ENCODE data around the gene DLK2. TPM values are rescaled to one million over a fixed set of nuclear protein-coding genes. Genes with fewer than 3 reads are reported as not detected.
A peak's percentile ranks its signal among the peaks of the same experiment; 100 is the strongest.

The DLK2 gene
- total RNA-seq, 2 donors from 2014 or later: 13.5 to 46.1 TPM

GRCh38 chr6:43477235-43478007 is 22.1 kb upstream of the DLK2 start, which contains the start of gene TJAP1:
TSS of gene TJAP1 (plus strand) at chr6:43477570. CDS start at chr6:43499002, 21,432 bp downstream.
- Histone ChIP-seq H3K36me3 (no peaks in the 10 kb centered on the region), H3K4me3 (peak within 1 kb of the TSS; percentile 61 to 85), H3K27me3 (replicated peaks; ENCODE audit: insufficient read depth) (no peaks in the 10 kb centered on the region), H3K4me1 (replicated peaks) (peaks cover 7% of the 10 kb centered on the region), H3K27ac (peak within 1 kb of the TSS; percentile 81 to 83), H3K9me3 (no peaks in the 10 kb centered on the region)
- TF ChIP-seq POLR2A (IDR thresholded peaks at IDR 0.05) (peak; percentile 79), POLR2AphosphoS5 (IDR thresholded peaks at IDR 0.05) (peak; percentile 93)
- TF ChIP-seq, protein P1, sequence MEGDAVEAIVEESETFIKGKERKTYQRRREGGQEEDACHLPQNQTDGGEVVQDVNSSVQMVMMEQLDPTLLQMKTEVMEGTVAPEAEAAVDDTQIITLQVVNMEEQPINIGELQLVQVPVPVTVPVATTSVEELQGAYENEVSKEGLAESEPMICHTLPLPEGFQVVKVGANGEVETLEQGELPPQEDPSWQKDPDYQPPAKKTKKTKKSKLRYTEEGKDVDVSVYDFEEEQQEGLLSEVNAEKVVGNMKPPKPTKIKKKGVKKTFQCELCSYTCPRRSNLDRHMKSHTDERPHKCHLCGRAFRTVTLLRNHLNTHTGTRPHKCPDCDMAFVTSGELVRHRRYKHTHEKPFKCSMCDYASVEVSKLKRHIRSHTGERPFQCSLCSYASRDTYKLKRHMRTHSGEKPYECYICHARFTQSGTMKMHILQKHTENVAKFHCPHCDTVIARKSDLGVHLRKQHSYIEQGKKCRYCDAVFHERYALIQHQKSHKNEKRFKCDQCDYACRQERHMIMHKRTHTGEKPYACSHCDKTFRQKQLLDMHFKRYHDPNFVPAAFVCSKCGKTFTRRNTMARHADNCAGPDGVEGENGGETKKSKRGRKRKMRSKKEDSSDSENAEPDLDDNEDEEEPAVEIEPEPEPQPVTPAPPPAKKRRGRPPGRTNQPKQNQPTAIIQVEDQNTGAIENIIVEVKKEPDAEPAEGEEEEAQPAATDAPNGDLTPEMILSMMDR (IDR thresholded peaks at IDR 0.05): no peak
- under 1% methylated on average over 34 of the region's 34 CpGs for WGBS
- intact Hi-C loops (cut with DNase I): no loop called here
- peak; percentile 91 for DNase-seq (ENCODE audit: low spot score)

DNA sequence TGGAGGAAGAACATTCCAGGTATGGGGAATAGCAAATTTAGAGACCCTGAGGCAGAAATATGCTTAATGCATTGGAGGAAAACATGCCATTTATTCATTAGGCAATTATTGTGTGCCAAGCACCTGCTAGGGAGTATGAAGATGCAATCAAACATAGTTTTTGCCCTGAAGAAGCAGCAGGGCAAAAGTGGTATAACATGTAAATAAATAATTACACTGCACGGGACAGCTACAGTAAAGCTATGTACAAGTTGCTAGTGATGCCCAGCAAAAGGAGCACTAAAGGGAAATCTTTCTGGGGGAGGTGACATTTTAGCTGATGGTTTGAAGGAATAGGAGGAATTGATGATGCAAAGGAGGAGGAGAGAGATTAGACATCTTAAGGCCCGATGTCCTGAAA is 21.4 kb upstream of the DLK2 start:
- intact Hi-C loops (cut with DNase I): no loop called here
- H3K27ac ChIP-seq: peak overlapping the region; percentile 81 to 83
- peak overlapping the region; percentile 61 to 85 for H3K4me3 ChIP-seq

DNA sequence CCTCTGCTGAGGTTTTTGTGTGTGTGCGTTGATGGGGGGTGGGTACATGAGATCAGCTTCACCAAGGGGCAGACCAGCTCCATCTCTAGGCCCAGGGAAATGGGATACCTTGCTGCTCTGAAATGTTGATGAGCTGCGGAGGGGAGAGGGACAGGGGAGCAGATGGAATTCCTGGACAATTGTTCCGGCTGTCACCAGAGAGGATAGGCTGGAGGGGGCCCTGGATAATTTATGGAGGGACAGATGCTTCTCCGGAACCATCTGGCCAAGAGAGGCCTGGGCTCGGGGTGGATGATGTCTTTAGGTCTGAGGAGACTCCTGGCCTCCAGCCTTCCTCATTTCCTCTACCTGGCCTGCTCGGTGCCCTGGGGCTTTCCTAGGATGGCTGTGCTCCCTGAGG is 20.2 kb upstream of the DLK2 start:
- no peak for DNase-seq (ENCODE audit: low spot score)
- Histone ChIP-seq H3K9me3 (no peaks in the 10 kb centered on the region), H3K4me1 (replicated peaks) (peaks cover 7% of the 10 kb centered on the region), H3K36me3 (no peaks in the 10 kb centered on the region), H3K27me3 (replicated peaks; ENCODE audit: insufficient read depth) (no peaks in the 10 kb centered on the region), H3K4me3 (no peak overlapping the region), H3K27ac (no peak overlapping the region)
- 79% methylated on average over 6 of the region's 6 CpGs for WGBS
- TF ChIP-seq POLR2AphosphoS5 (IDR thresholded peaks at IDR 0.05) (no peak), POLR2A (IDR thresholded peaks at IDR 0.05) (no peak)
- TF ChIP-seq, protein P1 (IDR thresholded peaks at IDR 0.05): no peak
- intact Hi-C loops (cut with DNase I): no loop called here

More for the DNA sequence above, 21.4 kb upstream of the DLK2 start:
- Histone ChIP-seq H3K27me3 (replicated peaks; ENCODE audit: insufficient read depth) (no peaks in the 10 kb centered on the region), H3K9me3 (no peaks in the 10 kb centered on the region), H3K4me1 (replicated peaks) (peaks cover 7% of the 10 kb centered on the region), H3K36me3 (no peaks in the 10 kb centered on the region)
- DNase-seq (ENCODE audit: low spot score): no peak
- TF ChIP-seq POLR2AphosphoS5 (IDR thresholded peaks at IDR 0.05) (no peak), POLR2A (IDR thresholded peaks at IDR 0.05) (no peak)
- TF ChIP-seq, protein P1 (IDR thresholded peaks at IDR 0.05): no peak
- 15% methylated on average over 2 of the region's 2 CpGs for WGBS

DNA sequence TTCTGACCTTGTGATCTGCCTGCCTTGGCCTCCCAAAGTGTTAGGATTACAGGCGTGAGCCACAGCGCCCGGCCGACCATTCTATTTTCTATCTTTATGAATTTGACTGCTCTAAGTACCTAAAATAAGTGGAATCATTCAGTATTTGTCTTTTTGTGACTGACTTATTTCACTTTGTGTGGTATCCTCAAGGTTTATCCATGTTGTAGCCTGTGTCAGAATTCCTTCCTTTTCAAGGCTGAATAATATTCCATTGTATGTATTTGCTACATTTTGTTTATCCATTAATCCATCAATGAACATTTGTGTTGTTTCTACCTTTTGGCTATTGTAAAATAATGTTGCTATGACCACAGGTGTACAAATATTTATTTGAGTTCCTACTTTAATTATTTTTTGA is 17.2 kb upstream of the DLK2 start:
- intact Hi-C loops (cut with DNase I): no loop called here
- Histone ChIP-seq H3K4me3 (no peak overlapping the region), H3K4me1 (replicated peaks) (no peaks in the 10 kb centered on the region), H3K27ac (no peak overlapping the region), H3K9me3 (no peaks in the 10 kb centered on the region), H3K27me3 (replicated peaks; ENCODE audit: insufficient read depth) (no peaks in the 10 kb centered on the region), H3K36me3 (no peaks in the 10 kb centered on the region)
- 98% methylated on average over 4 of the region's 4 CpGs for WGBS
- TF ChIP-seq POLR2A (IDR thresholded peaks at IDR 0.05) (no peak), POLR2AphosphoS5 (IDR thresholded peaks at IDR 0.05) (no peak)
- TF ChIP-seq, protein P1 (IDR thresholded peaks at IDR 0.05): no peak
- no peak for DNase-seq (ENCODE audit: low spot score)

- Histone ChIP-seq H3K4me3 (no peak overlapping the region), H3K4me1 (replicated peaks) (no peaks in the 10 kb centered on the region), H3K27me3 (replicated peaks; ENCODE audit: insufficient read depth) (no peaks in the 10 kb centered on the region), H3K27ac (no peak overlapping the region), H3K9me3 (no peaks in the 10 kb centered on the region), H3K36me3 (no peaks in the 10 kb centered on the region)
- intact Hi-C loops (cut with DNase I): no loop called here
- no peak for DNase-seq (ENCODE audit: low spot score)
- TF ChIP-seq, protein P1 (IDR thresholded peaks at IDR 0.05): no peak
- TF ChIP-seq POLR2AphosphoS5 (IDR thresholded peaks at IDR 0.05): no peak
- no peak for TF ChIP-seq POLR2A (IDR thresholded peaks at IDR 0.05)
- 39% methylated on average over 1 of the region's 1 CpG for WGBS
Observed at GRCh38 chr6:43471399-43471798, 16.1 kb upstream of the DLK2 start.
